ENCODE results near the gene MTRFR.

GRCh38 chr12:123187637-123188036, 45.6 kb upstream of the MTRFR start:
- TF ChIP-seq CTCF (IDR thresholded peaks at IDR 0.05; ENCODE audit: insufficient read depth, low read length) (no peak), POLR2AphosphoS5 (IDR thresholded peaks at IDR 0.05; ENCODE audit: low read depth) (no peak), GABPA (IDR thresholded peaks at IDR 0.05; ENCODE audit: low read depth) (no peak), SPI1 (IDR thresholded peaks at IDR 0.05; ENCODE audit: borderline replicate concordance, low read depth) (no peak)
- TF ChIP-seq, protein P1, sequence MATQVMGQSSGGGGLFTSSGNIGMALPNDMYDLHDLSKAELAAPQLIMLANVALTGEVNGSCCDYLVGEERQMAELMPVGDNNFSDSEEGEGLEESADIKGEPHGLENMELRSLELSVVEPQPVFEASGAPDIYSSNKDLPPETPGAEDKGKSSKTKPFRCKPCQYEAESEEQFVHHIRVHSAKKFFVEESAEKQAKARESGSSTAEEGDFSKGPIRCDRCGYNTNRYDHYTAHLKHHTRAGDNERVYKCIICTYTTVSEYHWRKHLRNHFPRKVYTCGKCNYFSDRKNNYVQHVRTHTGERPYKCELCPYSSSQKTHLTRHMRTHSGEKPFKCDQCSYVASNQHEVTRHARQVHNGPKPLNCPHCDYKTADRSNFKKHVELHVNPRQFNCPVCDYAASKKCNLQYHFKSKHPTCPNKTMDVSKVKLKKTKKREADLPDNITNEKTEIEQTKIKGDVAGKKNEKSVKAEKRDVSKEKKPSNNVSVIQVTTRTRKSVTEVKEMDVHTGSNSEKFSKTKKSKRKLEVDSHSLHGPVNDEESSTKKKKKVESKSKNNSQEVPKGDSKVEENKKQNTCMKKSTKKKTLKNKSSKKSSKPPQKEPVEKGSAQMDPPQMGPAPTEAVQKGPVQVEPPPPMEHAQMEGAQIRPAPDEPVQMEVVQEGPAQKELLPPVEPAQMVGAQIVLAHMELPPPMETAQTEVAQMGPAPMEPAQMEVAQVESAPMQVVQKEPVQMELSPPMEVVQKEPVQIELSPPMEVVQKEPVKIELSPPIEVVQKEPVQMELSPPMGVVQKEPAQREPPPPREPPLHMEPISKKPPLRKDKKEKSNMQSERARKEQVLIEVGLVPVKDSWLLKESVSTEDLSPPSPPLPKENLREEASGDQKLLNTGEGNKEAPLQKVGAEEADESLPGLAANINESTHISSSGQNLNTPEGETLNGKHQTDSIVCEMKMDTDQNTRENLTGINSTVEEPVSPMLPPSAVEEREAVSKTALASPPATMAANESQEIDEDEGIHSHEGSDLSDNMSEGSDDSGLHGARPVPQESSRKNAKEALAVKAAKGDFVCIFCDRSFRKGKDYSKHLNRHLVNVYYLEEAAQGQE (IDR thresholded peaks at IDR 0.05; ENCODE audit: insufficient replicate concordance, low read depth): no peak
